Gastroesophageal sphincter (tissue), 3 donors: ENCODE results near the gene NOS1.

ENCODE experiments used
- EP300 ChIP-seq: sonication (generic); formaldehyde crosslinking; IDR thresholded peaks from one replicate; pipeline ENCODE4 v1.6.1; 2017; ENCODE audit warnings: antibody characterized with exemption, mild to moderate bottlenecking
- POLR2A ChIP-seq, 2 donors: fragments of 450-650 bp; IDR thresholded peaks; one replicate each; pipeline ENCODE4 v1.6.1; 2017; ENCODE audit warnings: antibody characterized with exemption in 2 of 2, mild to moderate bottlenecking in 2 of 2, moderate library complexity in 1 of 2
- POLR2AphosphoS5 ChIP-seq: sonication (generic); formaldehyde crosslinking; IDR thresholded peaks from one replicate; pipeline ENCODE4 v1.6.1; 2017; ENCODE audit warnings: antibody characterized with exemption
- TF ChIP-seq, protein P1 (sequence below), 4 experiments: fragments of 200-600 bp in 2 of 4; fragments of 450-650 bp in 2 of 4; sonication (generic) in 1 of 4; IDR thresholded peaks; one replicate each; pipeline ENCODE4 v1.5.1; 2017 to 2019; ENCODE audit warnings: antibody characterized with exemption in 4 of 4, mild to moderate bottlenecking in 2 of 4, moderate library complexity in 2 of 4

DNA sequence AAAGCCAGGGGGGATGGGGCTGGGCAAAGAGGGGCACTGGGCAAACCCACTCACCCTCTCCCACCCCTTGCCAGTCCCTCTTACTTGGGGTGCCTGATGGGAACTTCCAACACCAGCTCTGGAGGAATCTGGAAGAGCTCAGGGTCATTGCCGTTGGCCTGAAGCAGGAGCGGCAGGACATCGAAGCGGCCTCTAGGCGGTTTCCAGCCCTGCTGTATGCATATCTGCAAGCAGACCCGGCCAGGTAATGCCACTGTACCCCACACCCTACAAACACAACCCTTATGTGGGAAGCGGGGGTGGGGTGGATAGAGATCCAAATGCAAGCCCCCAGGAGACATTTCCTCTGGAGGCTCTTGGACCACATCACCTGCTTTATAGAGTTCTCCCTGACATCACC lies 83.6 kb downstream of the NOS1 start:
- TF ChIP-seq, protein P1, sequence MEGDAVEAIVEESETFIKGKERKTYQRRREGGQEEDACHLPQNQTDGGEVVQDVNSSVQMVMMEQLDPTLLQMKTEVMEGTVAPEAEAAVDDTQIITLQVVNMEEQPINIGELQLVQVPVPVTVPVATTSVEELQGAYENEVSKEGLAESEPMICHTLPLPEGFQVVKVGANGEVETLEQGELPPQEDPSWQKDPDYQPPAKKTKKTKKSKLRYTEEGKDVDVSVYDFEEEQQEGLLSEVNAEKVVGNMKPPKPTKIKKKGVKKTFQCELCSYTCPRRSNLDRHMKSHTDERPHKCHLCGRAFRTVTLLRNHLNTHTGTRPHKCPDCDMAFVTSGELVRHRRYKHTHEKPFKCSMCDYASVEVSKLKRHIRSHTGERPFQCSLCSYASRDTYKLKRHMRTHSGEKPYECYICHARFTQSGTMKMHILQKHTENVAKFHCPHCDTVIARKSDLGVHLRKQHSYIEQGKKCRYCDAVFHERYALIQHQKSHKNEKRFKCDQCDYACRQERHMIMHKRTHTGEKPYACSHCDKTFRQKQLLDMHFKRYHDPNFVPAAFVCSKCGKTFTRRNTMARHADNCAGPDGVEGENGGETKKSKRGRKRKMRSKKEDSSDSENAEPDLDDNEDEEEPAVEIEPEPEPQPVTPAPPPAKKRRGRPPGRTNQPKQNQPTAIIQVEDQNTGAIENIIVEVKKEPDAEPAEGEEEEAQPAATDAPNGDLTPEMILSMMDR (IDR thresholded peaks at IDR 0.05): no peak
- TF ChIP-seq POLR2A (IDR thresholded peaks at IDR 0.05) (no peak), EP300 (no peak), POLR2AphosphoS5 (no peak)
